T-helper 1 cell treated with Interleukin-12 subunit alpha and Interleukin-12 subunit beta and Interleukin-4 antibody, amounts not matched to agents 30 μg/mL and 1 μg/mL, for 36 hours (primary cell): Measurements from ENCODE around the gene KAT2B.

Experiments
- H3K27ac Mint-ChIP-seq: one replicate; pipeline ENCODE4 v1.8.0; 2021; ENCODE audit warnings: mild to moderate bottlenecking, mixed read lengths
- H3K27me3 Mint-ChIP-seq: one replicate; pipeline ENCODE4 v1.8.0; 2021; ENCODE audit warnings: low read depth, mixed read lengths
- H3K36me3 Mint-ChIP-seq: one replicate; pipeline ENCODE4 v1.8.0; 2021; ENCODE audit warnings: low read depth, mixed read lengths
- H3K4me1 Mint-ChIP-seq: one replicate; pipeline ENCODE4 v1.8.0; 2021; ENCODE audit warnings: low read depth, mixed read lengths
- H3K4me3 Mint-ChIP-seq: one replicate; pipeline ENCODE4 v1.8.0; 2021; ENCODE audit warnings: mild to moderate bottlenecking, moderate library complexity, mixed read lengths
- H3K9me3 Mint-ChIP-seq: one replicate; pipeline ENCODE4 v1.8.0; 2021; ENCODE audit warnings: mixed read lengths

Gene KAT2B

DNA sequence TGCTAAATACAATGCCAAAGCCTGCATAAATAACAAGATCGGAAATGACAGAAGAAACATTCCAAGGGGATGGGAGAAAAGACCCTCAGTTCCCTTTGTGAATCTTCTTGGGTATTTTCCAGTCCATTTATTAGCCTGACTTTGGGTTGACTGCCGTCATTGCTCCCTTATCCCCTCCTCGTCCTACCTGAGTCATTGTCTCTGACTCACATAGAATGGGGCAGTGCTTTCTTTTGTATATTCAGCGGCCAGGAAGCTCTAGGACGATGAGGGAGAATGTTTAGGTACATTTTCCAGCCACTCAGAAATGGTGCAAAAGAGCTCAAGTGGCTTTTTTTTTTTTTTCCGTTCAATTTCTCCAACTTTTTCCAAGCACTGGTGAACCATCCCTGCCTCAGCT, 71.6 kb downstream of the KAT2B start:
- H3K4me1 Mint-ChIP-seq = peaks cover 14% of the 10 kb centered on the region
- H3K36me3 Mint-ChIP-seq = peaks cover 58% of the 10 kb centered on the region
- H3K9me3 Mint-ChIP-seq = no peaks in the 10 kb centered on the region
- no peaks in the 10 kb centered on the region for H3K27me3 Mint-ChIP-seq
- no peak overlapping the region for H3K4me3 Mint-ChIP-seq
- H3K27ac Mint-ChIP-seq = no peak overlapping the region

- Mint-ChIP-seq H3K4me3 (no peak overlapping the region), H3K27ac (no peak overlapping the region), H3K36me3 (peaks cover 67% of the 10 kb centered on the region), H3K4me1 (peaks cover 11% of the 10 kb centered on the region), H3K27me3 (no peaks in the 10 kb centered on the region), H3K9me3 (no peaks in the 10 kb centered on the region)
Observed at GRCh38 chr3:20121088-20121487, 80.8 kb downstream of the KAT2B start.

DNA sequence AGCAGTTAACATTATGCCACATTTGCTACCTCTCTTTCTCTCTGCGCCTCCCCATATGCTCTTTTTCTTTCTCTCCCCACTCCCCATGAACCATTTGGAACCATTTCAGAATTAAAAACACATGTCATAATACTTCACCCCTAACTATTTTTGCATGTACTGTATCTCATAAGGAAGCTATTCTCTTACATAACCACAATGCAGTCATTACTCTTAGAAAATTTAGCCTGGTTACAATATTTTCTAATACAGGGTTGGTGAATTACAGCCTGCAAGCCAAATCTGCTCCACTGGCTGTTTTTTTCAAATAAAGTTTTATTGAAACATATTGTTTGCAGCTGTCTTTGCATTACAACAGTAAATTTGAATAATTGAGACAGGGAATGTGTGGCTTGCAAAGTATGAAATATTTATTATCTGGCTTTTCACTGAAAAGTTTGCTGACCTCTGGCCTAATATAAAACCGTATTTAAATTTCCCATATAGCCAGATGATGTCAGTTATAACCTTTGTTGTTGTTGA, 82.9 kb downstream of the KAT2B start:
- no peaks in the 10 kb centered on the region for H3K9me3 Mint-ChIP-seq
- H3K4me3 Mint-ChIP-seq = no peak overlapping the region
- H3K27ac Mint-ChIP-seq = no peak overlapping the region
- no peaks in the 10 kb centered on the region for H3K27me3 Mint-ChIP-seq
- peaks cover 68% of the 10 kb centered on the region for H3K36me3 Mint-ChIP-seq
- H3K4me1 Mint-ChIP-seq = peaks cover 19% of the 10 kb centered on the region

DNA sequence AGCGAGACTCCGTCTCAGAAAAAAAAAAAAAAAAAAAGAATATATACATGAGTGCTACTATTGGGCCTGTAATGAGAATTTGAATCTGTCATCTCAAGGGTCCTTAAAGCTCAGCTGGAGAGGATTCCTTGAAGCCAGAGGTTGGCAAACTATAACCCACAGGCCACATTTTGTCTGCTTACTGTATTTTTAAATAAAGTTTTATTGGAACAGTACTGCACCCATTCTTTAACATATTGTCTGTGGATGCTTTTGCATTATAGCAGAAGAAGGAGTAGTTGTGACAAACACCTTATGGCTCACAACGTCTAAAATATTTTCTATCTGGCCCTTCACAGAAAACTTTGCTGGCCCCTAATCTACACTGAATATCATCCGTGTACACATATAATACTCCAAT, 85.0 kb downstream of the KAT2B start:
- Mint-ChIP-seq H3K27ac (peak overlapping the region; percentile 35), H3K36me3 (peaks cover 67% of the 10 kb centered on the region), H3K4me3 (no peak overlapping the region), H3K4me1 (peaks cover 19% of the 10 kb centered on the region), H3K9me3 (no peaks in the 10 kb centered on the region), H3K27me3 (no peaks in the 10 kb centered on the region)

DNA sequence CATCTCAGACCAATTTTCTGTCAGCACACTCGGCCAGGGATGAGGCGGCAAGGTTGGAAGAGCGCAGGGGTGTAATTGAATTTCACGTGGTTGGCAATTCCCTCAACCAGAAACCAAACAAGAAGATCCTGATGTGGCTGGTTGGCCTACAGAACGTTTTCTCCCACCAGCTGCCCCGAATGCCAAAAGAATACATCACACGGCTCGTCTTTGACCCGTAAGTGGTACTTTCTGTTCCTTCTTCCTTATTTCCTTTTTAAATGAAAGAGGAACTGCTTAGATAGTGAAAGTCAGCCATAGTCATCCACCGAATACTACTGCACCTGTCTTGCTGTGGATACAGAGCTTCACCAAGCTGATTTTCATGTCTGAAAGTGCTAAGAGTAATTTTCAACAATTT, 85.7 kb downstream of the KAT2B start:
- H3K9me3 Mint-ChIP-seq = no peaks in the 10 kb centered on the region
- peak overlapping the region; percentile 35 for H3K27ac Mint-ChIP-seq
- H3K4me1 Mint-ChIP-seq = peaks cover 19% of the 10 kb centered on the region
- peaks cover 66% of the 10 kb centered on the region for H3K36me3 Mint-ChIP-seq
- H3K27me3 Mint-ChIP-seq = no peaks in the 10 kb centered on the region
- H3K4me3 Mint-ChIP-seq = no peak overlapping the region

- Mint-ChIP-seq H3K27ac (no peak overlapping the region), H3K36me3 (peaks cover 52% of the 10 kb centered on the region), H3K27me3 (no peaks in the 10 kb centered on the region), H3K4me3 (no peak overlapping the region), H3K4me1 (peaks cover 23% of the 10 kb centered on the region), H3K9me3 (no peaks in the 10 kb centered on the region)
Observed at GRCh38 chr3:20128358-20128757, 88.1 kb downstream of the KAT2B start.

DNA sequence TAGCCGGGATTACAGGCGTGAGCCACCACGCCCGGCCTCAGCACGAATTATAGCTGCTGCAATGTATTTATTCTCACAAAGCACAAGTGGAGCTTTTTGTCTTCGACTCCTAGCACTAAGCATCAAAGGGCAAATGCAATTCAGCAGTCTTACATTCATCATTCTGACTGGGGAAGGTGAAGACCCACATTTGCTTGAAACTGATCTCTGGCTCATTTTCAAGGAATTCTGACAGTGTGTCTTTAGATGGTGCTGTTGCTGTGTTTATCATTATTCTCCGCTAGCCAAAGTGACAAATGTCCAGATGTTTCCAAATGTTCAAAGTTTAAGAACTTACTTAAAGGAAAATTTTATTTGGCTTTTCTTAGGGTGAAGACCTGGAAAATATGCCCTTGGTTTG, 89.9 kb downstream of the KAT2B start:
- no peak overlapping the region for H3K27ac Mint-ChIP-seq
- no peak overlapping the region for H3K4me3 Mint-ChIP-seq
- peaks cover 19% of the 10 kb centered on the region for H3K4me1 Mint-ChIP-seq
- no peaks in the 10 kb centered on the region for H3K9me3 Mint-ChIP-seq
- peaks cover 50% of the 10 kb centered on the region for H3K36me3 Mint-ChIP-seq
- H3K27me3 Mint-ChIP-seq = no peaks in the 10 kb centered on the region

- H3K9me3 Mint-ChIP-seq = no peaks in the 10 kb centered on the region
- H3K4me1 Mint-ChIP-seq = peaks cover 6% of the 10 kb centered on the region
- peaks cover 42% of the 10 kb centered on the region for H3K36me3 Mint-ChIP-seq
- H3K4me3 Mint-ChIP-seq = no peak overlapping the region
- no peak overlapping the region for H3K27ac Mint-ChIP-seq
- H3K27me3 Mint-ChIP-seq = no peaks in the 10 kb centered on the region
Observed at GRCh38 chr3:20136231-20136630, 96.0 kb downstream of the KAT2B start.

DNA sequence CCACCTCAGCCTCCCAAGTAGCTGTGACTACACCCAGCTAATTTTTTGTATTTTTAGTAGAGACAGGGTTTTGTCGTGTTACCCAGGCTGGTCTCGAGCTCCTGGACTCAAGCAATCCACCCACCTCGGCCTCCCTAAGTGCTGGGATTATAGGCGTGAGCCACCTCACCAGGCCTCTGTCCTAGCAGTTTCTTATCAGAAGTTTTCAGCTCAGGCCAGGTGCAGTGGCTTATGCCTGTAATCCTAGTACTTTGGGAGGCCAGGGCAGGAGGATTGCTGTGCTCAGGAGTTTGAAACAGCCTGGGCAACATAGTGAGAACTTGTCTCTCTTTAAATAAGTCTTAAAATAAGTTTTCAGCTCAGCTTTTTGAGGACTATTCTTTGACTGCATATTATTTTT, 97.4 kb downstream of the KAT2B start:
- Mint-ChIP-seq H3K9me3 (peaks cover 5% of the 10 kb centered on the region), H3K27ac (no peak overlapping the region), H3K4me1 (peaks cover 3% of the 10 kb centered on the region), H3K27me3 (no peaks in the 10 kb centered on the region), H3K4me3 (no peak overlapping the region), H3K36me3 (peaks cover 49% of the 10 kb centered on the region)

DNA sequence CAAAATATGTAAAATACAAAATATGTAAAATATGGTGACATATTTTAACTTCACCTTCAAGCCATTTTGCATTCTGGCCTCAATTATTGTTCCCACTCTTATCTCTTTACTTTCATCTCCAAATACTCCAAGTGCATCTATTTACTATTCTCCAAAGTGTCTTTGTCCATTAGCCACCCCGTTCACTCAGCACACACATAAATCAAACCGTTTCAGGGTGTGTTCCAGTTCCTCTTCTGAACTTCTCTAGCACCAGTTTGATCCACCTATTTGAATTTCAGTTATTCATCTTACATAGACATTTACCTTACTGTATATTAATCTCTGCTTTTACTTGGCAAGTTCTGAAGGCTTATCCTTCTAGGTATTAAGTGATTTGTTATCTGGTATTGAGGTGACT, 100.6 kb downstream of the KAT2B start:
- peaks cover 5% of the 10 kb centered on the region for H3K9me3 Mint-ChIP-seq
- H3K27ac Mint-ChIP-seq = no peak overlapping the region
- H3K4me1 Mint-ChIP-seq = peaks cover 4% of the 10 kb centered on the region
- H3K36me3 Mint-ChIP-seq = peaks cover 49% of the 10 kb centered on the region
- H3K4me3 Mint-ChIP-seq = no peak overlapping the region
- no peaks in the 10 kb centered on the region for H3K27me3 Mint-ChIP-seq

GRCh38 chr3:20141316-20141715, 101.1 kb downstream of the KAT2B start:
- peaks cover 48% of the 10 kb centered on the region for H3K36me3 Mint-ChIP-seq
- H3K4me1 Mint-ChIP-seq = peaks cover 6% of the 10 kb centered on the region
- no peak overlapping the region for H3K4me3 Mint-ChIP-seq
- H3K27me3 Mint-ChIP-seq = no peaks in the 10 kb centered on the region
- peaks cover 5% of the 10 kb centered on the region for H3K9me3 Mint-ChIP-seq
- H3K27ac Mint-ChIP-seq = no peak overlapping the region

- Mint-ChIP-seq H3K4me3 (no peak overlapping the region), H3K27me3 (no peaks in the 10 kb centered on the region), H3K9me3 (peaks cover 5% of the 10 kb centered on the region), H3K36me3 (peaks cover 50% of the 10 kb centered on the region), H3K27ac (no peak overlapping the region), H3K4me1 (peaks cover 6% of the 10 kb centered on the region)
Observed at GRCh38 chr3:20141851-20142250, 101.6 kb downstream of the KAT2B start.

- Mint-ChIP-seq H3K36me3 (peaks cover 48% of the 10 kb centered on the region), H3K4me1 (peaks cover 5% of the 10 kb centered on the region), H3K27ac (no peak overlapping the region), H3K9me3 (peaks cover 5% of the 10 kb centered on the region), H3K4me3 (no peak overlapping the region), H3K27me3 (no peaks in the 10 kb centered on the region)
Observed at GRCh38 chr3:20142517-20142916, 102.3 kb downstream of the KAT2B start.

- H3K4me3 Mint-ChIP-seq = no peak overlapping the region
- H3K27me3 Mint-ChIP-seq = no peaks in the 10 kb centered on the region
- no peak overlapping the region for H3K27ac Mint-ChIP-seq
- peaks cover 5% of the 10 kb centered on the region for H3K4me1 Mint-ChIP-seq
- H3K9me3 Mint-ChIP-seq = peaks cover 5% of the 10 kb centered on the region
- peaks cover 57% of the 10 kb centered on the region for H3K36me3 Mint-ChIP-seq
Observed at GRCh38 chr3:20143519-20143918, 103.3 kb downstream of the KAT2B start.

- H3K9me3 Mint-ChIP-seq = peaks cover 5% of the 10 kb centered on the region
- peaks cover 9% of the 10 kb centered on the region for H3K4me1 Mint-ChIP-seq
- H3K4me3 Mint-ChIP-seq = no peak overlapping the region
- no peak overlapping the region for H3K27ac Mint-ChIP-seq
- peaks cover 58% of the 10 kb centered on the region for H3K36me3 Mint-ChIP-seq
- no peaks in the 10 kb centered on the region for H3K27me3 Mint-ChIP-seq
Observed at GRCh38 chr3:20145874-20146273, 105.6 kb downstream of the KAT2B start.

DNA sequence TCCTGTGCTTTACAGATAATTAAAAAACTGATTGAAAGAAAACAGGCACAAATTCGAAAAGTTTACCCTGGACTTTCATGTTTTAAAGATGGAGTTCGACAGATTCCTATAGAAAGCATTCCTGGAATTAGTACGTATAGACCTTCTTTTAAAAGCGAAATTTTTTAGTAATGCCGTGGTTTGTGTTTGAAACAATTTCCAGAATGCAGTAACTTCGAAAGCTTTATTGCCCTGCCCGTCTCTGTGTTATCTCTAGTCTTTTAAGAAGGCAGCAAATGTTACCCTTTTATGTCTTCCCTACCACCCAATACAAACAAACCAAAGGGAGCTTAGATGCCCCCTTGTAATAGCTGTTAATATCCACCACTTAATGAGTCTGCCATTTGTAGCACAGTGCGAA, 106.1 kb downstream of the KAT2B start:
- Mint-ChIP-seq H3K27me3 (no peaks in the 10 kb centered on the region), H3K36me3 (peaks cover 60% of the 10 kb centered on the region), H3K9me3 (peaks cover 5% of the 10 kb centered on the region), H3K4me3 (no peak overlapping the region), H3K27ac (no peak overlapping the region), H3K4me1 (peaks cover 7% of the 10 kb centered on the region)
